Astrocyte of the cerebellum (primary cell): ENCODE data around the gene MTG2.

Experiments
- DNase-seq: peaks from one replicate; pipeline ENCODE4 v3.0.0-alpha.2; 2011; ENCODE audit warnings: low read depth
- H3K4me3 ChIP-seq: 2 replicates; pipeline ENCODE4 v1.5.1; 2011; ENCODE audit warnings: mild to moderate bottlenecking, low read depth, low read length, moderate library complexity
- CTCF ChIP-seq: IDR thresholded peaks from 2 replicates; pipeline ENCODE4 v1.5.1; 2012; ENCODE audit warnings: low read length, low read depth, moderate library complexity, mild to moderate bottlenecking; ENCODE audit errors: missing control alignments
- in situ Hi-C: cut with HindIII; loops from 2 replicates; pipeline ENCODE4 v1.10.0; 2017; ENCODE audit warnings: low sequenced_read_pairs

MTG2 gene

DNA sequence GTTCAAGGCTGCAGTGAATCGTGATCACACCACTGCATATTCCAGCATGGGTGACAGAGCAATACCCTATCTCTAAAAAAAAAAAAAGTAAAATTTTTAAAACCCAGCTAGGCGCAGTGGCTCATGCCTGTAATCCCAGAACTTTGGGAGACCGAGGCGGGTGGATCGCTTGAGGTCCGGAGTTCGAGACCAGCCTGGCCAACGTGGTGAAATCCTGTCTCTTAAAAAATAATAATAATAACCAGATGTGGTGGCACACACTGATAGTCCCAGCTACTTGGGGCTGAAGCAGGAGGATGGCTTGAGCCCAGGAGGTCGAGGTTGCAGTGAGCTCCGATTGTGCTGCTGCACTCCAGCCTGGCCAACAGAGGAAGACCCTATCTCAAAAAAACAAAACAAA is 13.5 kb downstream of the MTG2 start:
- in situ Hi-C loops, result no loop called here
- TF ChIP-seq CTCF, result no peak
- no peak for DNase-seq
- H3K4me3 ChIP-seq, result no peak overlapping the region

DNA sequence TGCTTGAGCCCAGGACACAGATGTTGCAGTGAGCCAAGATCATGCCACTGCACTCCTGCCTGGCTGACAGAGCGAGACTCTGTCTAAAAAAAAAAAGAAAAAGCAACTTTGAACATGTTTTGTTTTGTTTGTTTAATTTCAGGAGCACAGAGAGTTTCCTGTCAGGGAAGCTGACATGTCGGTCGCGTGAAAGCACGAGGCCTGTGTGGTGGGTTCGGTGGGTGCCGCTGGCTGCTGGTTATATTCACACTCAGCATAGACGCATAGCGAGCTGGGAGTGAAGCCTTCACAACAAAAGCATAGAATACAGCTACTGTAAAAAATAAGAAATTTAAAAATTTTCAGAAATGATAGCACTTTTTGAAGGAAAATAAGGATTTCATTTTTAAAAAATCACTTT is 14.5 kb downstream of the MTG2 start:
- in situ Hi-C loops, result no loop called here
- TF ChIP-seq CTCF, result no peak
- no peak overlapping the region for H3K4me3 ChIP-seq
- no peak for DNase-seq

- TF ChIP-seq CTCF, result no peak
- no peak overlapping the region for H3K4me3 ChIP-seq
- in situ Hi-C loops, result no loop called here
Observed at GRCh38 chr20:62197801-62198200, 15.0 kb downstream of the MTG2 start.

GRCh38 chr20:62198496-62198895 is 15.7 kb downstream of the MTG2 start:
- DNase-seq, result no peak
- H3K4me3 ChIP-seq, result no peak overlapping the region
- in situ Hi-C loops, result no loop called here
- TF ChIP-seq CTCF, result no peak

More at GRCh38 chr20:62197801-62198200, 15.0 kb downstream of the MTG2 start:
- DNase-seq, result no peak

DNA sequence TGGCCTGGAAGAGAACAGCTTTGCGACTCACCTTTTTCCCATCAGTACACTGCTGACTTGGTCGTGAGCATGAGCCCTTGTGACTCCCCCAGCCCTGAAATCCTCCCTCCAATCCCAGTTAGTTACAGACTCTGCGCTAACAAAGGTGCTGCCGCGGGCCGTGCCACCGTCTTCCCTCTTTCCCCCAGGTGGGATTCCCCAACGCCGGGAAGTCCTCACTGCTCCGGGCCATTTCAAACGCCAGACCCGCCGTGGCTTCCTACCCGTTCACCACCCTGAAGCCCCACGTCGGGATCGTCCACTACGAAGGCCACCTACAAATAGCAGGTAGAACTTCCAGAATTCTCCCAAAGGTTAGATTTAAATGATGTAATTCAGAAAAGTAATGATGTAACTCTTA is 16.1 kb downstream of the MTG2 start:
- in situ Hi-C loops, result no loop called here
- no peak overlapping the region for H3K4me3 ChIP-seq
- no peak for DNase-seq
- TF ChIP-seq CTCF, result no peak

- no peak for DNase-seq
- no peak for TF ChIP-seq CTCF
- no peak overlapping the region for H3K4me3 ChIP-seq
- in situ Hi-C loops, result no loop called here
Observed at GRCh38 chr20:62200491-62201172, 17.8 kb downstream of the MTG2 start.
